NCI-H2227 (cell line): ENCODE measurements around the gene CCL17.
"Not testable (repeated sequence)": the region's sequence is repeated elsewhere in the genome, so short reads cannot be mapped to it uniquely, and the experiment has no call there.

ENCODE experiments used
- DNase-seq: peaks from one replicate; lab custom pipeline; 2025; ENCODE audit not compliant: unreplicated experiment; lab: John Stamatoyannopoulos, UW

The CCL17 gene

DNA sequence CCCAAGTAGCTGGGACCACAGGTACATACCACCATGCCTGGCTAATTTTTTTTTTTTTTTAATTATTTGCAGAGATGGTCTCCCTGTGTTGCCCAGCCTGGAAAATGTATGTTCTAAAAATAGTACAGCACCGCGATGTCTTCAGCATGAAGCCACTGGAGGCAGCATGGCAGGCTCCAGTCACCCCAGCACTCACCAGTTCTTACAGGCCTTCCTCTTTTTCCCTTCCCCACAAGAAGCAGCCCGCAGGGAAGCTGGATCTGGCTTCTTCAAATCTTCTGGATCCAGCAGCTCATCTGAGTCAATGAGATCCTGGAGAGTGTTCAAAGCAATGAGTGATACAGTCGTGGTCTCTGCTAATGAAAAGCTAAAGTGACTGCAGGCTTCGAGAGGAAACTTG, 26.4 kb downstream of the CCL17 start:
- no peak for DNase-seq

DNA sequence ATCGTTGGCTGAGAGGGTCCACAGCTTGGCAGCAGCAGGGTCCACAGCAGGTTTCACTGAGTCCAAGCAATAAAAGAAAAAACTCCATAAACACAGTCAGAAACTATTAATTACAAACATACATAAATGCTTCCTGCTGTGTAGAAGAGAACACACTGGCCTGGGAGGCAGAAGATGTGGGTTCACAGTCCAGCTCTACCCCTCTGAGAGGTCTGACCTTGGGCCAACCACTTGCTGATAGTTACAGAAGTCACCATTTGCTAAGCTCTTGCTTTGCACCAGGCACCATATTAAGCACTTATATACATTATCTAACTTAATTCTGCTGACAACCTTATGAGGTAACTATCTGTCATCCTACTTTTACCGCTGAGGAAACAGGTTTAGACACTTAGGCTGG, 27.9 kb downstream of the CCL17 start:
- no peak for DNase-seq

DNA sequence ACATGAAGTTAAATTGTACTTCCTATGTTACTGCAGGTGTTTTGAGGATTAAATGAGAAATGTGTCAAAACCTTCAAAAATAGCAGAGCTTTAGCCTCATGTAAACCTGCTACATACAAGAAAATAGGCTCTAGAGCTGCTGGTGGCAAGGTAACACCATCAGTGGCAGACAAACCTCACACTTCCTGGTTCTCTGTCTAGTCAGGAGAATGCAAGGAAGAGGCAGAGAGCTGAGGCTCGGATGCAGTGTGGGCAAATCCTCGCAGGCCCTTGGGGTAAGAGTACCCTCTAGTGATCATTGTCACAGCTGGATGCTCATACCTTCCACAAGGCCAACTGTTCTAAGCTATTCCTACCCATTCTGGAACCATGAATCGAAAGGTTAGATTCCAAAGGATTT, 28.4 kb downstream of the CCL17 start:
- no peak for DNase-seq

DNA sequence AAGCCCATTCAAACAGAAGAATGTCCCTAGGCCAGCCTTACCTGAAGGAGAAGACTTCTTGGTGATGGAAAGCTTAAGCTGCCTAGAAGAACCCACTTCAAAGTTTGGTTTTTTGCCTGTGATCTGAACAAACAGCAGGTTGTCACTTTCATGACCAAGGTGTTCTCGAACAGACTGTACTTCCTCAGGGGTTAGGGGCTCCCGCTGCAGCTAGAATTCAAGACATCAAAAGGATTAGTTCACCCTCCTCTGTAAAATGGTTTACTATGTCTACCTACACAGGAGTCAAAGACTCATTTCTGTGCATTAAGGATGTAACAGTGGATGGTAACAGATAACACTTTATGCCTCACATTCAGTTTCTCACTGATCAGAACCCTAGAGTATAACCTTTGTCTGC, 29.4 kb downstream of the CCL17 start:
- no peak for DNase-seq

DNA sequence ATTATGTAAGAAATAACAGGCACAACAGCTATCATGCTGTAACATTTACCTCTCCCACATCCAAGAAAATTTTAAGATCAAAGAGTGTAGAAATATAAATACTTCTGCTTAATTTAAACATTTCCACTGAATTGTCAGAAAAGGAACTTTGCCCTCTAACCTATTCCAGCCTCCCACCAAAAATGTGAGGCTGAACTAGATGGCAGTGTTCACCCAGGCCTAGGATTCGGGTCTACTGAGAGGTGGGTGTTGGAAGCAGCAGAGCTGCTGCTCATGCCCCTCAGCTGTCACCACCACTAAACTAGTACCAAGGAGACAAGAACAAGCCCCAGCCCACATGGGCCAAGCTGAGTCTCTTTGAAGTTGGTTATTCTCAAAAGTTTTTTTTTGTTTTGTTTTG, 31.3 kb downstream of the CCL17 start:
- DNase-seq = no peak

DNA sequence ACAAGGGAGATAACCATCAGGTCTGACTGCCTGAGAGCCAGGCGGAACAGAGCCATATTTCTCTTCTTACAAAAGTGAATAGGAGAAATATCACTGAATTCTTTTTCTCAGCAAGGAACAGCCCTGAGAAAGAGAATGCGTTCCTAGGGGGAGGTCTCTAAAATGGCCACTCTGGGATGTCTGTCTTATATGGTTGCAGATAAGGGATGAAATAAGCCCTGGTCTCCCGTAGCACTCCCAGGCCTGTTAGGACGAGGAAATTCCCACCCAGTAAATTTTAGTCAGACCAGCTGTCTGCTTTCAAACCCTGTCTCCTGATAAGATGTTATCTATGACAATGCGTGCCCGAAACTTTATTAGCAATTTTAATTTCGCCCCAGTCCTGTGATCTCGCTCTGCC, 35.4 kb downstream of the CCL17 start:
- DNase-seq = not testable (repeated sequence)

DNA sequence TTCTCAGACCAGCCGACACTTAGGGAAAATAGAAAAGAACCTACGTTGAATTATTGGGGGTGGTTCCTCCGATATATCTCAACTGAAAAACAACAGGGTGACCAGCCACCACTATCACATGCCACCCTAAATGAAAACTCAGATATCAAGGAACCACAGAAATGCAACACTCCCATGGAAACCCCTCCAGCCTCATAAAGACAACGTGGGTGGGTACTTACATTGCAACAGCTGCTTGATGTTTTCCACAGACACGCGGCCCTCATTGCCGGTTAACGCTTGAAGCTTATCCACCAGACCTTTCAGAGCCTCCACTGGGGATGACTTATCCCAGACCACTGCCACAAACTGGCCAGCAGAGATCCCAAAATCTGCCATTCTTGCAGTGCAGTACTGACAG, 36.0 kb downstream of the CCL17 start:
- not testable (repeated sequence) for DNase-seq

DNA sequence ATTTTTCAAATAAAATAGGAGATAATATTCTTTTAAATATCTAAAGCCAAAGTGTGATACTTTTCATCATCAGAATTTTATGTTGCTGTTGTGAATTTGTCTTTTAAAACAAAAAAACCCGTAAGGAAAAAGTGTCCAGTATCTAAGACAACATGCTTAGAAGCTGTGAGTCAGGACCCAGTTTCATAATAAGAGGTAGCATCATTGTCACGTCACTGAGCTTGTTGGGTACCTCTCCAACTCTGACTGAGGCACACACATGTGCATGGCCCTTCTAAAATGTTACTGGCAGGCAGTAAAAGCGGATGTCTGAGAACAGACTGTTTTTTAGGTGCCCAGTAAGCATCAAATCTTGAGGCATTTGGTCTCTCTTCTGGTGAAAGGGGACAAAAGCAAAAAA, 40.1 kb downstream of the CCL17 start:
- DNase-seq = no peak

DNA sequence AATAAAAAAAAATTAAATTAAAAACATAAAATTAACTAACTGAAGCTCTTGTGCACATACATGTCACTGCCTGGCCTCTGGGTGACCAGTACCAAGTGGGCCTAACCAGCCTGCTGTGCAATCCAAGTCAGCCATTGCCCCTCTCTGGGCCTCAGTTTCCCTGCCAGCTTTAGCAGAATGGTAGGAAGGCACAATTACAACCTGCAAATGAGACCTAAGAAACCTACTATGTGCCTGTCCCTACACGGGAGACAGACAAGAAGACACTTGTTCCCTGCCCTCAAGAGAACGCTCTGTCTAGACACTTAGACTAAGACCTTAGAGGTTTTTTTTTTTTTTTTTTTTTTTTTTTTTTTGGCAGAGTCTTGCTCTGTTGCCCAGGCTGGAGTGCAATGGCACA, 40.9 kb downstream of the CCL17 start:
- no peak for DNase-seq

DNA sequence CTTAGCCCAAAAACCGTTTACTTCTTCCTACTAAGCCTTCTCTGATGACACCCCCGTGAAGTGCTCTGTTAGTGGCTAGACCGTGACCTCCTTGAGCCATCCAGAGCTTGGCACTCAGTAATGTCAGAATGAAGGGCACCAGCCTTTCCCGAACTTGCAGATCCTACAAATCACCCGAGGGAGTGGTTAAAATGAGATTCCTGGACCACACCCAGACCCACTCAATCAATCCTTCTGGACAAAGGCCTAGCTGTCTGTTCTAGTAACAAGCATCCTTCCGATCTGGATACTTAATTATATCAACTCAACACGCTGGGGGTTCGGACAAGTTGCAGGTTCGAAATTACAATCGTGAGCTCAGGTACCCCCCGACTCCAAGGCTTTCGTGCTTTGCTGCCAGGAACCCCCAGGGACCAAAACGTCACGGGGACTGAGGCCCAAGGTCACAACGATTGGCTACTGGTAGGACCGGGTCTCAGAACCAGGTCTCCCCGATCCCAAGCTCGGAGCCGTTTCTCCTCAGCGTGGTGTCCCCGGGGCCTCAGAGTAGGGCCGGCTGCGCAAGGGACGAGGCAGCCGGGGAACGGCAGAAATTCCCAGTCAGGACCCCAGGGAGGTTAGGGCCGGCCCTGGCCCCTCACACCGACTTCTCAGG, 42.1 kb downstream of the CCL17 start:
- DNase-seq = peak; percentile 46

DNA sequence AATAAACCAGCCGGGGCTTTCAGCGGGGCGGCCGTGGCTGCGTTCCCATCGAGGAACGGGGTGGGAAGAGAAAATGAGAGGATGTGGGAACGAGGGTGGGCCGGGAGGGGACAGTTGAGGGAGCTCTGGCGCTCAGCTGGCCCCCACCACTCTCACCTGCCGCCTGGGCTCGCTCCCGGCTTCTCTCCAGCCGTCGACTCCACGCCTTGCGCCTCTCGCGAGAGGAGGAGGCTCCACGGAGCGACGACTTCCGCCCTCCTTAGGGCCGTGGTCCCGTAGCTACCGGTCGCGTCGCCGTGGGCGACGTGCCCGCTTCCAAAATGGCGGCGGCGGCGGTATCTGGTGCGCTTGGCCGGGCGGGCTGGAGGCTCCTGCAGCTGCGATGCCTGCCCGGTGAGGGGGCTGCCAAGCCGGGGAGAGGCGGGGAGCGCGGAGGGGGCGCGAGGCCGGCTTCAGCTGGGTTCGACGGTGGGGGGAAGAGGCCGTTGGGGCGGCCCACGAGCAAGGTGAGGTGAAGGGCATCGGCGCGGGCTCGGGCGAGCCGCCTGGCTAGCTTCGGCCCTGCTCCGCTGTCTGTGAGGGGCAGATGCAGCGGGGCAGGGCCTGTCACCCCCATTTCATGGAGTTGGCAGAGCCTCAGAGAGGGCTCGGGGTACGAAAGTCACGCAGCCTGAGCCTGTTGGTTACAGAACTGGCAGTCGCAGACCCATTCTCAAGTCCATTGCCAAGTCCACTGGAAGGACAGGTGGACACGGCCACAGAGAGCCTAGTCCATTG, 42.8 kb downstream of the CCL17 start, which contains the start of the genes CIAPIN1 and COQ9:
CIAPIN1 (minus strand) TSS at position 200 of the 777 bp plus-strand sequence. CDS start 6,457 bp downstream, outside the sequence.
COQ9 (plus strand) TSS at position 294 of the 777 bp plus-strand sequence; CDS start at position 321, 27 bp downstream.
- peak; percentile 95 for DNase-seq

DNA sequence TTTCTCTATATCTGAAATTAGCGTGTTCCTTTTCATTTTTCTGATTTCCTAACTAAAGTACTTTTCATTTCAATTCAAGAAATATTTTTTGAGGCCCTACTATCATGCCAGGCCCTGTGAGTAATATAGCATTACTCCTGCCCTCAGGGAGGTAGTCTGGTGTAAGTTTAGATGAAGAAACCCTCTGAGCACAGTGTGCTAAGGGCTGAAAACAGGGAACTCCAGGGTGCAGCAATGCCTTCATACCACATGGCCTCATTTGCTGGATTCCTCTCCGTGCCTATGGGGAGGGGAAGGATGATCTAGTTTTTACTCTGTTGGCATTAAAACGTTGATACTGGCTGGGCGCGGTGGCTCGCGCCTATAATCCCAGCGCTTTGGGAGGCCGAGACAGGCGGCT, 47.5 kb downstream of the CCL17 start:
- DNase-seq = no peak

DNA sequence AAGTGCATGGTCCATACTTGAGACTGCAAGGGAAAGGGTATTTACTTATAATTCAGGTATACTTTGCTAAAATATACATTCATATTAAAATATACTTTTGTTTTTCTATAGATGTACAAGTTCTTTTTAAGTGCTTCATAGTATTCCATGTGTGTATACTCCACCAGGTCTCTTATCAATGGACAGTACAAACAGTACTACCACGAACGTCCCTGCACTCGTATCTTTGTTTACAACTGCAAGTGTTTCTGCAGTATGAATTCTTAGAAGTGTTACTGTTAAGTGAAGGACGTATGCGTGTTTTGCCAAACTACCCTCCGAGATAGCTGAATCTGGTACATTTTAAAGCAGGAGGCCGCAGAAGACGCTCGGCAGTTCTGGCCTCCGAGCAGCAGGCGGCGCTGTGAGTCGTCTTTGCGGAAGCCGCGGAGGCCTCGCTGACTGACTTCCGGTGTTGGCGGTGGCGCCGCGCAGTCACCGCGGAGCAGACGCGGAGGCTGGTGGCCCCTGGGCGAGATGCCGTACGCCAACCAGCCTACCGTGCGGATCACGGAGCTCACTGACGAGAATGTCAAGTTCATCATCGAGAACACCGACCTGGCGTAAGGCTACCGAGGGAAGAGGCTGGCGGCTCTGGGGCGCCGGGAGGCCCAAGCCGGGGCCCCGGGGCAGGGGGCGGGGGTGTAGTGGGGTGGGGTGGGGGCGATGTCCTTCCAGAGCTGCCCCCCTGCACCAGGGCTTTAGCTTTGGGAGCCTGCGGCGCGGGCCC, 57.8 kb downstream of the CCL17 start, which contains the start of gene POLR2C:
POLR2C (plus strand) TSS at position 471 of the 769 bp plus-strand sequence; CDS start at position 517, 46 bp downstream.
- peak; percentile 90 for DNase-seq

DNA sequence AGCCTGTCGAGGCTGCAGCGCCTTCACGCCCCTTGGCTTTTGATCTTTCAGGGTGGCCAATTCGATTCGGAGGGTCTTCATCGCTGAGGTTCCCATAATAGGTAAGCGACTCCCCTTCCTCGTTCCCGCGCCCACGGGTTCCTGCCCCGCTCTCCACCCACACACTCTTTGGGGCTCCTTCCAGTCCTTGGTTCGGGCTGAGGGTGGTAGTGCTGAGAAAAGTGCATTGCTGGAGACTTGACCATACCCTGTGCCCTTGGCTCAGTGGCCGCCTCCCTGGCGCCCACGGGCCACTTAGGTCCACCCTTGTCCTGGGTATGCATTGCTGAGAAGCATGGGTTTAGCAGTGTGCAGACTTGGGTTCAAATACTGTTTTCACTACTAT, 58.4 kb downstream of the CCL17 start:
- DNase-seq = no peak

DNA sequence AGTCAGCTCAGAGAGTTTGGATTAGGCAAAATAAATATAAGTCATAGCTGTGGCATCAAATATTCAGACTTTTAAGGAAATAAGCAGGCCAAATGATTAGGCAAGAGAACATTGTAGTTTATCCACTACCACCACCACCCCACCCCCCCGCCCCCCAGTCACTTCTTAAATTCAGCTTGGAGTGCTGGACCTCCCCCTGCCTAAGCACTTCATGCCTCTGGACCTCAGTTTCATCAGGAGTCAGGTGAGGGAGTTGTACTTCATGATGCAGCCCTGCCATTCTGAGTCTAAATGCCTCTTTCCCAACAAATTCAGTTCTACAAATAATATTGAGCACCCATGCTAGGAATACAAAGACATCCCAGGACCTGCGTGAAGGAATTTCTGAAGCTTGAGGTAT, 60.0 kb downstream of the CCL17 start:
- no peak for DNase-seq
